ENCODE results near the gene SMC2. TPM values are rescaled to one million over a fixed set of nuclear protein-coding genes. Genes with fewer than 3 reads are reported as not detected.

SMC2 gene
- total RNA-seq, 1 donor from 2014 or later = 19.7 TPM

DNA sequence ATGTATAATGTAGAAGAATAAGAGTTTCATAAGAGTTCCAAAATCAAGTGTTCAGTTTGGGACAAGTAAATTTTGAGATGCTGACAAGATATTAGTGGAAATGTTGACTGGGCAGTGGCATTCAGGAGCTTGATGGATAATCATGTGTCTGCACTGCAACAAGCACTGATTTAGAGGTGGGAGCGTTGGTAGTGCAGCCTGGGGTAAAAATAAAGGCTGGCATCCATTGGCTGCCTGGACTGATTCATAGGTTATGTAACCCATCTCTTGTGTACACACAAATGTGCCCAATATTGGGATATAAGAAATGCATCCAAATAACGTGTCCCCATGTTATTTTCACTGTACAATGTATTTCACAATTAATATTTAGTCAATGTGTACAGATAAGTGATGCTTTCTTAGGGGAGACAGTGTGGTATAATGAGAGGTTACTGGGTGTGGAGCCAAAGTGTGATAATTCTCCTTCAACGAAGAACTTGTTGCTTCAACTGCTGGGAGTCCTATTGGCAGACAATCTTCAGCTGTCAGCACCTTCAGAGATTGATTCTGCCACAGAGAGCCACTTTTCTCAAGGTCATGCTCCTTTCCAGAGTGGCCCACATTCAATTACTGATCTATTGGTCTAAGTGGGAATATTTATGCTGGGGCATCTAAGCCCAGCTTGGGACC is 20.9 kb upstream of the SMC2 start:
- DNase-seq (ENCODE audit: low spot score) = no peak
- Mint-ChIP-seq H3K4me3 (ENCODE audit: unreplicated experiment) (no peak overlapping the region), H3K27ac (ENCODE audit: unreplicated experiment) (no peak overlapping the region), H3K9me3 (ENCODE audit: unreplicated experiment) (peaks cover 14% of the 10 kb centered on the region), H3K4me1 (ENCODE audit: unreplicated experiment) (no peaks in the 10 kb centered on the region), H3K36me3 (ENCODE audit: low read depth, unreplicated experiment) (no peaks in the 10 kb centered on the region), H3K27me3 (ENCODE audit: unreplicated experiment) (no peaks in the 10 kb centered on the region)
- TF ChIP-seq, protein P1, sequence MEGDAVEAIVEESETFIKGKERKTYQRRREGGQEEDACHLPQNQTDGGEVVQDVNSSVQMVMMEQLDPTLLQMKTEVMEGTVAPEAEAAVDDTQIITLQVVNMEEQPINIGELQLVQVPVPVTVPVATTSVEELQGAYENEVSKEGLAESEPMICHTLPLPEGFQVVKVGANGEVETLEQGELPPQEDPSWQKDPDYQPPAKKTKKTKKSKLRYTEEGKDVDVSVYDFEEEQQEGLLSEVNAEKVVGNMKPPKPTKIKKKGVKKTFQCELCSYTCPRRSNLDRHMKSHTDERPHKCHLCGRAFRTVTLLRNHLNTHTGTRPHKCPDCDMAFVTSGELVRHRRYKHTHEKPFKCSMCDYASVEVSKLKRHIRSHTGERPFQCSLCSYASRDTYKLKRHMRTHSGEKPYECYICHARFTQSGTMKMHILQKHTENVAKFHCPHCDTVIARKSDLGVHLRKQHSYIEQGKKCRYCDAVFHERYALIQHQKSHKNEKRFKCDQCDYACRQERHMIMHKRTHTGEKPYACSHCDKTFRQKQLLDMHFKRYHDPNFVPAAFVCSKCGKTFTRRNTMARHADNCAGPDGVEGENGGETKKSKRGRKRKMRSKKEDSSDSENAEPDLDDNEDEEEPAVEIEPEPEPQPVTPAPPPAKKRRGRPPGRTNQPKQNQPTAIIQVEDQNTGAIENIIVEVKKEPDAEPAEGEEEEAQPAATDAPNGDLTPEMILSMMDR (IDR thresholded peaks at IDR 0.05; ENCODE audit: unreplicated experiment) = no peak

DNA sequence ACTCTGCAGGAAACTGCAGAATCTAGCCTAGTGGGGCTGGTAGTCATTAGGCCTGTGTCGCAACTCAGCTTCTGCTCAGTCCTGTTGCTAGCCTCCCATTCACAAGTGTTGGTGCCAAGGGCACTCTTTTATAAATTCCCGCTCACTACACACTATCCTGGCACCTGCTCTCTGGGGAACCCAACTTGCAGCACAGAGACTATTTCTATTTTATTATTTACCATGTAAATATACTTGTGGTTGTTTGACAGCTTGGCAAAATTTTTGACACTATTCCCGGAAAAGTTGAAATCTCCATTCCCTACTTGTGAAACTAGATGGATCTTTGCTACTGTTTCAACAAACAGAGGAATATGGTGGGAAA is 20.4 kb upstream of the SMC2 start:
- Mint-ChIP-seq H3K4me3 (ENCODE audit: unreplicated experiment) (no peak overlapping the region), H3K4me1 (ENCODE audit: unreplicated experiment) (no peaks in the 10 kb centered on the region), H3K36me3 (ENCODE audit: low read depth, unreplicated experiment) (no peaks in the 10 kb centered on the region), H3K27me3 (ENCODE audit: unreplicated experiment) (no peaks in the 10 kb centered on the region), H3K27ac (ENCODE audit: unreplicated experiment) (no peak overlapping the region), H3K9me3 (ENCODE audit: unreplicated experiment) (peaks cover 14% of the 10 kb centered on the region)
- DNase-seq (ENCODE audit: low spot score) = no peak
- TF ChIP-seq, protein P1 (IDR thresholded peaks at IDR 0.05; ENCODE audit: unreplicated experiment) = no peak

DNA sequence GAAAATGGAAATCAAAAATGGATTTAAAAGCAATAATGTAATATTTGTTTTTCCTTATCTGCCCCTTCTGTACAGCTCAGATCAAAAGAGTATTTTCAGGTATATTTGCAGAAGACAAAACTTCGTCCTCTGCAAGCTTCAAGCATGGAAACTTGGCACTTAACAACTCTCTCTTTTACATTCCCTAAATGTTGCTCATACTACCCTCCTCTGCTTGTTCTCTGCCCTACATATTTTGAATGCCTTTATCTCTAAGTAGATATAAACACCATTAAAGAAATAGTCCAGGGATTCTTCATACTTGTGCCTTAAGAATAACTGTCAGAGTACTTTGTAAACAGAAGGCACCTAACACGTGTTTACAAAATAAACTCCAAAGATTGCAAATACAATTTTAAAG is 19.2 kb upstream of the SMC2 start:
- H3K36me3 Mint-ChIP-seq (ENCODE audit: low read depth, unreplicated experiment) = no peaks in the 10 kb centered on the region
- H3K4me1 Mint-ChIP-seq (ENCODE audit: unreplicated experiment) = no peaks in the 10 kb centered on the region
- H3K27ac Mint-ChIP-seq (ENCODE audit: unreplicated experiment) = no peak overlapping the region
- DNase-seq (ENCODE audit: low spot score) = no peak
- H3K9me3 Mint-ChIP-seq (ENCODE audit: unreplicated experiment) = peaks cover 14% of the 10 kb centered on the region
- no peaks in the 10 kb centered on the region for H3K27me3 Mint-ChIP-seq (ENCODE audit: unreplicated experiment)
- TF ChIP-seq, protein P1 (IDR thresholded peaks at IDR 0.05; ENCODE audit: unreplicated experiment) = no peak
- H3K4me3 Mint-ChIP-seq (ENCODE audit: unreplicated experiment) = no peak overlapping the region

DNA sequence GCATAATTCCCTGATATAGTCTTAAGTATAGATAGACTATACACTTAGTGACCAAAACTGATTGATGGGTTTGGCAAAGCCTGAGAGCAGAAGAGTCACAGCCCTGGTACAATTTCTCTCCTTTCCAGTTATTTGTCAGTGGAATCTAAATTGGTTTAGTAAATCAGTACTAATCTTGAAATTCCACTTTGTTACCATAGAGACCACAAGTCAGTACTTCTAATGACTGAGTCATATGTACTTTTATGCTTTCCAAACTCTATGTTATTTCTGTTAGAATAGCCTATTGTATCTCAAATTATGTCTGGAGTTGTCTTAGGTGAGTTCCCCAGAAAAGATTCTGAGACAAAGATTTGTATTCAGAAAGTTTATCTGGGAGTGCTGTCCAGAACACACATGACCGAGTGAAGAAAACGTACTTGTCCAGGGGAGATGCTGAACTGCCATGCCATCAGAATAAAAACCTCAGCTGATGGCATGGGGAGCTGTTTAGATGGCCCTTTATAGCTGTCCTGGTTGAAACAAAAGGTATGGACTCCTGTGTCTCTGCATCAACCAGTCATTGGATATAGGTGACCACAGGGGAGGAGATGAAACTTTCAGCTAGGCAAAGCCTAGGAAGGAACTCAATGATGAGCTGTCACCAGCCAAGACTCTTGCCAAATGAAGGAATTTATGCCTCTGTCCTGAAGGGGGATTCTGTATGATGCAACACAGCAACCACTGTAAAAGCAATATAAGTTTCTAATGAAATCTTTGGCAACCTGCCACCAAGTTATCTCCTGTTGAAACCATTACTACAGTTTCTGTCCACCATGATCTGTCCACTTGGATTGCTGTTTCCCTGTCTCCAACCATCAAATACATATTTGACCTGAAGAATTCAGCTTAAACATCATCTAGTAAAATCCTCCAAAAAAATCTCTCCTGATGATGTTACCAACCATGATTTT is 18.0 kb upstream of the SMC2 start:
- no peak overlapping the region for H3K4me3 Mint-ChIP-seq (ENCODE audit: unreplicated experiment)
- TF ChIP-seq, protein P1 (IDR thresholded peaks at IDR 0.05; ENCODE audit: unreplicated experiment) = no peak
- peaks cover 14% of the 10 kb centered on the region for H3K9me3 Mint-ChIP-seq (ENCODE audit: unreplicated experiment)
- H3K36me3 Mint-ChIP-seq (ENCODE audit: low read depth, unreplicated experiment) = no peaks in the 10 kb centered on the region
- H3K27me3 Mint-ChIP-seq (ENCODE audit: unreplicated experiment) = no peaks in the 10 kb centered on the region
- H3K27ac Mint-ChIP-seq (ENCODE audit: unreplicated experiment) = no peak overlapping the region
- H3K4me1 Mint-ChIP-seq (ENCODE audit: unreplicated experiment) = no peaks in the 10 kb centered on the region
- DNase-seq (ENCODE audit: low spot score) = no peak

DNA sequence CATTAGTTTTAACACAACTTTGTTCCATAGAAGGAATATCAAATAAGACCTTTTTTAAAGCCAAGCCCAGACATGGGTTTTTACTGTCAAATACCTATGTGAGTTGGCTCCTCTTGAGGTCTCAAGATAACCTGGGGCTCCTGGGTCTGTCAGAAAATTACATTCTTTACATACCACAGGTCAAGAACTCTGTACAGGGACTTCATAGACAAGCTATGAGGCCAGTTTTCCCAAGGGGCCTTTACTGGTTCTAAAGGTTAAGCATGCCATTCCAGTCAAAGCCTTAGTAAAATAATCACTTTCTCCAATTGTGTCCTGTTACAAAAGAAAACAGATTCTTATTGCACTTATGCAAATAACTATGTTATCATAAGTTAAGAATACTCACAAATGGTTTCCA is 15.5 kb upstream of the SMC2 start:
- TF ChIP-seq, protein P1 (IDR thresholded peaks at IDR 0.05; ENCODE audit: unreplicated experiment) = no peak

More for the DNA sequence above, 15.5 kb upstream of the SMC2 start:
- peaks cover 1% of the 10 kb centered on the region for H3K27me3 Mint-ChIP-seq (ENCODE audit: unreplicated experiment)
- no peak for DNase-seq (ENCODE audit: low spot score)
- H3K4me1 Mint-ChIP-seq (ENCODE audit: unreplicated experiment) = no peaks in the 10 kb centered on the region
- no peak overlapping the region for H3K4me3 Mint-ChIP-seq (ENCODE audit: unreplicated experiment)
- no peaks in the 10 kb centered on the region for H3K36me3 Mint-ChIP-seq (ENCODE audit: low read depth, unreplicated experiment)
- H3K9me3 Mint-ChIP-seq (ENCODE audit: unreplicated experiment) = peaks cover 11% of the 10 kb centered on the region
- no peak overlapping the region for H3K27ac Mint-ChIP-seq (ENCODE audit: unreplicated experiment)
